ENCODE results near the gene SLC29A3.

Gene SLC29A3

GRCh38 chr10:71392791-71393781, 74.0 kb downstream of the SLC29A3 start:
- DNase-seq (ENCODE audit: low read depth), result no peak

GRCh38 chr10:71393841-71394475, 74.9 kb downstream of the SLC29A3 start:
- DNase-seq (ENCODE audit: low read depth), result no peak

GRCh38 chr10:71394926-71395562, 76.0 kb downstream of the SLC29A3 start:
- DNase-seq (ENCODE audit: low read depth), result no peak

GRCh38 chr10:71395621-71396020, 76.6 kb downstream of the SLC29A3 start:
- DNase-seq (ENCODE audit: low read depth), result no peak

- DNase-seq (ENCODE audit: low read depth), result no peak
Measured at GRCh38 chr10:71396084-71396710, 77.1 kb downstream of the SLC29A3 start.

GRCh38 chr10:71396711-71397295, 77.7 kb downstream of the SLC29A3 start, which contains the start of gene CDH23:
Gene CDH23 (plus strand): TSS chr10:71396920. CDS start chr10:71439832, 42,912 bp downstream.
- DNase-seq (ENCODE audit: low read depth), result no peak

GRCh38 chr10:71397296-71398212, 78.5 kb downstream of the SLC29A3 start:
- no peak for DNase-seq (ENCODE audit: low read depth)

- no peak for DNase-seq (ENCODE audit: low read depth)
Measured at GRCh38 chr10:71398976-71399375, 79.9 kb downstream of the SLC29A3 start.

GRCh38 chr10:71399946-71400345, 80.9 kb downstream of the SLC29A3 start:
- DNase-seq (ENCODE audit: low read depth), result no peak

GRCh38 chr10:71401056-71401455, 82.0 kb downstream of the SLC29A3 start:
- DNase-seq (ENCODE audit: low read depth), result no peak

GRCh38 chr10:71402005-71402404, 82.9 kb downstream of the SLC29A3 start:
- DNase-seq (ENCODE audit: low read depth), result no peak

GRCh38 chr10:71404503-71405295, 85.6 kb downstream of the SLC29A3 start:
- no peak for DNase-seq (ENCODE audit: low read depth)

- no peak for DNase-seq (ENCODE audit: low read depth)
Measured at GRCh38 chr10:71406878-71407277, 87.8 kb downstream of the SLC29A3 start.

GRCh38 chr10:71408436-71409225, 89.6 kb downstream of the SLC29A3 start:
- no peak for DNase-seq (ENCODE audit: low read depth)

GRCh38 chr10:71409516-71410104, 90.6 kb downstream of the SLC29A3 start:
- no peak for DNase-seq (ENCODE audit: low read depth)
